PFSK-1 (cell line): Measurements from ENCODE around the gene LEPR.

Experiments used
- FOXP2 ChIP-seq: optimal IDR thresholded peaks from 2 replicates; pipeline ENCODE3; 2011; ENCODE audit warnings: borderline replicate concordance, control low read depth, inconsistent platforms; ENCODE audit not compliant: insufficient read depth; ENCODE audit errors: extremely low read length, extremely low read depth
- POLR2AphosphoS5 ChIP-seq: IDR thresholded peaks from 2 replicates; pipeline ENCODE4 v1.6.1; 2012; ENCODE audit warnings: low read depth, mild to moderate bottlenecking, control low read depth, low read length, moderate library complexity
- REST ChIP-seq, 2 experiments: IDR thresholded peaks; 2 replicates each; pipeline versions ENCODE4 v1.6.1 to v1.8.0; 2011 to 2012; ENCODE audit warnings: low read depth in 2 of 2, low read length in 2 of 2, control low read depth in 1 of 2, inconsistent platforms in 1 of 2, mild to moderate bottlenecking in 1 of 2, moderate library complexity in 1 of 2; ENCODE audit not compliant: insufficient read depth in 1 of 2
- SIN3A ChIP-seq: IDR thresholded peaks from 2 replicates; pipeline ENCODE4 v1.6.1; 2012; ENCODE audit warnings: mild to moderate bottlenecking, low read length, moderate library complexity, borderline replicate concordance; ENCODE audit not compliant: insufficient read depth
- TAF1 ChIP-seq: IDR thresholded peaks from 2 replicates; pipeline ENCODE4 v1.6.1; 2012; ENCODE audit warnings: low read length, control low read depth, borderline replicate concordance; ENCODE audit not compliant: insufficient read depth

Gene LEPR

GRCh38 chr1:65469126-65469888 is 48.8 kb downstream of the LEPR start:
- TF ChIP-seq REST (IDR thresholded peaks at IDR 0.05; ENCODE audit: insufficient read depth in 1 of 2, low read depth in 2 of 2, low read length in 2 of 2) = no peak
- TF ChIP-seq POLR2AphosphoS5 = no peak
- TF ChIP-seq FOXP2 = no peak
- no peak for TF ChIP-seq TAF1
- TF ChIP-seq SIN3A = no peak

- TF ChIP-seq POLR2AphosphoS5 = no peak
- no peak for TF ChIP-seq SIN3A
- no peak for TF ChIP-seq TAF1
- no peak for TF ChIP-seq REST (IDR thresholded peaks at IDR 0.05; ENCODE audit: insufficient read depth in 1 of 2, low read depth in 2 of 2, low read length in 2 of 2)
- TF ChIP-seq FOXP2 = no peak
Measured at GRCh38 chr1:65469889-65470340, 49.4 kb downstream of the LEPR start.
